ENCODE measurements around the gene NEB. TPM values are rescaled to one million over a fixed set of nuclear protein-coding genes. Genes with fewer than 3 reads are reported as not detected.

NEB gene
- total and polyA plus RNA-seq, 12 donors, result 3.0 to 32.5 (median 7.6) TPM

GRCh38 chr2:151679994-151680393, 54.3 kb downstream of the NEB start:
- DNase-seq, result no peak
- H3K27ac ChIP-seq, result no peak overlapping the region
- H3K4me1 ChIP-seq (replicated peaks in 1 of 2), result no peaks in the 10 kb centered on the region
- no peaks in the 10 kb centered on the region for H3K36me3 ChIP-seq (replicated peaks in 1 of 2)
- no peaks in the 10 kb centered on the region for H3K27me3 ChIP-seq
- intact Hi-C loops (cut with DNase I), result no loop called here
- WGBS, 4 donors, result 85 to 95% (median 88%) methylated on average over 1 of the region's 1 CpG
- TF ChIP-seq POLR2A (IDR thresholded peaks at IDR 0.05), result no peak
- no peak for TF ChIP-seq CTCF (IDR thresholded peaks at IDR 0.05)
- no peaks in the 10 kb centered on the region for H3K9me3 ChIP-seq (replicated peaks in 1 of 3)
- no peak overlapping the region for H3K4me3 ChIP-seq

- Histone ChIP-seq H3K9me3 (replicated peaks in 1 of 3) (no peaks in the 10 kb centered on the region), H3K27me3 (no peaks in the 10 kb centered on the region), H3K4me1 (replicated peaks in 1 of 2) (no peaks in the 10 kb centered on the region), H3K27ac (no peak overlapping the region), H3K4me3 (no peak overlapping the region), H3K36me3 (replicated peaks in 1 of 2) (no peaks in the 10 kb centered on the region)
- TF ChIP-seq CTCF (IDR thresholded peaks at IDR 0.05), result no peak
- TF ChIP-seq POLR2A (IDR thresholded peaks at IDR 0.05), result no peak
- 89 to 90% (median 89%) methylated on average over 6 of the region's 6 CpGs for WGBS, 4 donors
- DNase-seq, result no peak
- intact Hi-C loops (cut with DNase I), result no loop called here
These were observed 55.4 kb downstream of the NEB start for GRCh38 chr2:151678849-151679248.

GRCh38 chr2:151673016-151673415, 61.3 kb downstream of the NEB start:
- Histone ChIP-seq H3K4me3 (no peak overlapping the region), H3K27me3 (no peaks in the 10 kb centered on the region), H3K27ac (no peak overlapping the region), H3K9me3 (replicated peaks in 1 of 3) (no peaks in the 10 kb centered on the region), H3K36me3 (replicated peaks in 1 of 2) (no peaks in the 10 kb centered on the region), H3K4me1 (replicated peaks in 1 of 2) (no peaks in the 10 kb centered on the region)
- intact Hi-C loops (cut with DNase I), result no loop called here
- DNase-seq, result no peak
- no peak for TF ChIP-seq CTCF (IDR thresholded peaks at IDR 0.05)
- TF ChIP-seq POLR2A (IDR thresholded peaks at IDR 0.05), result no peak
- 79 to 96% (median 89%) methylated on average over 2 of the region's 2 CpGs for WGBS, 4 donors

- intact Hi-C loops (cut with DNase I), result no loop called here
- TF ChIP-seq CTCF (IDR thresholded peaks at IDR 0.05) (no peak), POLR2A (IDR thresholded peaks at IDR 0.05) (no peak)
- H3K27me3 ChIP-seq, result no peaks in the 10 kb centered on the region
- no peak overlapping the region for H3K27ac ChIP-seq
- DNase-seq, result no peak
- 91 to 100% (median 92%) methylated on average over 3 to 5 of the region's 5 CpGs for whole genome bisulfite sequencing, 4 donors
- no peak overlapping the region for H3K4me3 ChIP-seq
- no peaks in the 10 kb centered on the region for H3K9me3 ChIP-seq (replicated peaks in 1 of 3)
- no peaks in the 10 kb centered on the region for H3K4me1 ChIP-seq (replicated peaks in 1 of 2)
- no peaks in the 10 kb centered on the region for H3K36me3 ChIP-seq (replicated peaks in 1 of 2)
These were observed 62.0 kb downstream of the NEB start for GRCh38 chr2:151672277-151672676.
